BLaER1 (cell line): Measurements from ENCODE around the gene NDUFA8.

ENCODE experiments used
- H3K27ac ChIP-seq: shearing (Covaris generic); formaldehyde crosslinking; 2 replicates; pipeline ENCODE4 v1.8.1; 2022
- H3K27me3 ChIP-seq: shearing (Covaris generic); formaldehyde crosslinking; 2 replicates; pipeline ENCODE4 v1.8.1; 2022
- H3K36me3 ChIP-seq: shearing (Covaris generic); formaldehyde crosslinking; 2 replicates; pipeline ENCODE4 v1.8.1; 2022
- H3K4me1 ChIP-seq: shearing (Covaris generic); formaldehyde crosslinking; 2 replicates; pipeline ENCODE4 v1.8.1; 2022
- H3K4me2 ChIP-seq: shearing (Covaris generic); formaldehyde crosslinking; 2 replicates; pipeline ENCODE4 v1.8.1; 2022
- H3K4me3 ChIP-seq: shearing (Covaris generic); formaldehyde crosslinking; 2 replicates; pipeline ENCODE4 v1.8.1; 2022
- H3K9ac ChIP-seq: shearing (Covaris generic); formaldehyde crosslinking; 2 replicates; pipeline ENCODE4 v1.8.1; 2022
- H3K9me3 ChIP-seq: shearing (Covaris generic); formaldehyde crosslinking; 2 replicates; pipeline ENCODE4 v1.8.1; 2022
- H4K20me1 ChIP-seq: shearing (Covaris generic); formaldehyde crosslinking; 2 replicates; pipeline ENCODE4 v1.8.1; 2022
- Cebpa-rat ChIP-seq: shearing (Covaris generic); IDR thresholded peaks from 2 replicates; pipeline ENCODE4 v1.8.1; 2022

Gene NDUFA8

DNA sequence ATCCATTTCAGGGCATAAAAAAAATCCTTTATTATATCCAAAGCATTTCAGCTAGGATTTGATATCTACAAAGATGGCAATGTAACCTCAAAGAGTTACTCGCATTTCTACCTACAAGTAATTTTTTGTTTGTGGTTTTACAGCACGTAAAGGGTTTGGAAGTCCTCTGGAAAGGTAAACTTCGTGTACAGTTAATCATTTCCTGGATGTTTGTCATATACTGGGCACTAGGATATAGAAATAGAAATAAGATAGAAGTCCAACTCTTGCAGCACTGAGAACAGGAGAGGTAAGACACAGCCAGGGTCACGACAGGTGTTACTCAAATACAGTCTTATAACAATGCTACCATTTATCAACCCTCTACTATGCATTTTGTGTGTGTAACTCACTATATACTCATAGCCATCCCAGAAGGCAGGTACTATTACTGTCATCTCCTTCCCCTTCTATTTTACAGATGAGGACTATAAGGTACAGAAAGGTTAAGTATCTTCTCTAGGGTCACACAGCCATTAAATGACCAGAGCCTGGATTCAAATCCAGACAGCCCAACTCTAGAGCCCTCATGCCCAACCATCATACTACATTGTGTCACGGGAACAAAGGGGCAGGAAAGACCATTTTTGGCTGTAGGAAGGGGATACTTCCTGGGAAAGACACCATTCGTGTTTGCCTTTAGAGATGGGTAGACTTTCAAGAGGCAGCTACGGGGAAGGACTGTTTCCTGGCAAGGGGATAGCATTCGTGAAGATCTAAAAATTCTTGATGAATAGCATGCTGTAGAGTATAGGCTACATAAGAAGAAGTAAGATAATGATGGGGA is 19.0 kb downstream of the NDUFA8 start:
- no peak for TF ChIP-seq Cebpa-rat
- no peaks in the 10 kb centered on the region for H3K27me3 ChIP-seq
- H3K9me3 ChIP-seq = no peaks in the 10 kb centered on the region
- peaks cover 14% of the 10 kb centered on the region for H4K20me1 ChIP-seq
- peaks cover 46% of the 10 kb centered on the region for H3K36me3 ChIP-seq
- H3K4me3 ChIP-seq = no peak overlapping the region
- H3K4me1 ChIP-seq = no peaks in the 10 kb centered on the region
- no peak overlapping the region for H3K27ac ChIP-seq
- no peak overlapping the region for H3K4me2 ChIP-seq
- H3K9ac ChIP-seq = no peak overlapping the region

DNA sequence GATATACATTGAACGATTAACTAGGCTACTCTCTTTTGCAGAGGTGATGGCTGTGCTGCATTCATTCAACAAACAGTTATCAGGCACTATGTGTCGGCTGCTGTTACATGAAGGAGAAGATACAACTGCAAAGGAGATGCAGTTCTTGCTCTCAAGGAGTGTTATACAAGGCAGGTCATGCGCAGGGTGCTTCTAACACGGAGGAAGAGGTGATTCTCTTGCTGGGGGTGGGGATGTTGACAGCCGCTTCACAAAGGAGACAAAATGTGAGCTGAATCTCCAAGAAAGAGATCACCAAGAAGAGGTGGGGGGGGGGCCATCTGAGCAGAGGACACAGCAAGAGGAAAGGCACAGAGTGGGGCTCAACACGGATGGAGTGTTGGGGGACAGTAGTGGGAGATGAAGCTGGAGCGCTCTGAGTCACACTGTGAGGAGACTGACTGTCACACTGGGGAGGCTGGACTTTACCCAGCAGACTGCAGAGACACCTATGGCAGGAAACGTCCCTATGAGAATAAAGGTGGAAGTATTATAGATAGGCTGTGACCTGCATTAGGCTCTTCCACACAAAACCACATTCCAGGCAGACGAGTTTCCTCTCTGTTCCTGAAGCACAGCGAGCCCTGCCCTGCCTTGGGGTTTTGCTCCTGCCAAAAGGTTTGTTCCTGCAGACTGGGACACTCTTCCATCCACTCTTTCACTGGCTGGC is 20.9 kb downstream of the NDUFA8 start:
- H3K27ac ChIP-seq = no peak overlapping the region
- no peaks in the 10 kb centered on the region for H4K20me1 ChIP-seq
- no peaks in the 10 kb centered on the region for H3K9me3 ChIP-seq
- TF ChIP-seq Cebpa-rat = no peak
- no peaks in the 10 kb centered on the region for H3K27me3 ChIP-seq
- H3K4me2 ChIP-seq = no peak overlapping the region
- no peak overlapping the region for H3K4me3 ChIP-seq
- no peak overlapping the region for H3K9ac ChIP-seq
- no peaks in the 10 kb centered on the region for H3K4me1 ChIP-seq
- peaks cover 27% of the 10 kb centered on the region for H3K36me3 ChIP-seq

DNA sequence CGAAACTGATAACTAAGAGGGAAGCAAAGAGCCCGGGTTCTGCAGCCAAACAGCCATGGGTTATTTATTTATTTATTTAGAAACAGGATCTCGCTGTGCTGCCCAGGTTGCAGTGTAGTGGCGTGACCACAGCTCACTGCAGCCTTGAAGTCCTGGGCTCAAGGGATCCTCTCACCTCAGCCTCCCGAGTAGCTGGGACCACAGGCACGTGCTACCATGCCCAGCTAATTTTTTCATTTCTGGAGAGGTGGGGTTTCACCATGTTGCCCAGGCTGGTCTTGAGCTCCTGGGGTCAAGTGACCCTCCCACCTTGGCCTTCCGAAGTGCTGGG is 24.1 kb downstream of the NDUFA8 start:
- peaks cover 7% of the 10 kb centered on the region; the same call in 1 of the 2 replicates for H3K27me3 ChIP-seq
- H3K9me3 ChIP-seq = no peaks in the 10 kb centered on the region
- H3K9ac ChIP-seq = no peak overlapping the region
- TF ChIP-seq Cebpa-rat = no peak
- H3K27ac ChIP-seq = no peak overlapping the region
- H3K36me3 ChIP-seq = no peaks in the 10 kb centered on the region
- H3K4me1 ChIP-seq = no peaks in the 10 kb centered on the region
- H3K4me2 ChIP-seq = no peak overlapping the region
- no peaks in the 10 kb centered on the region for H4K20me1 ChIP-seq
- H3K4me3 ChIP-seq = no peak overlapping the region

DNA sequence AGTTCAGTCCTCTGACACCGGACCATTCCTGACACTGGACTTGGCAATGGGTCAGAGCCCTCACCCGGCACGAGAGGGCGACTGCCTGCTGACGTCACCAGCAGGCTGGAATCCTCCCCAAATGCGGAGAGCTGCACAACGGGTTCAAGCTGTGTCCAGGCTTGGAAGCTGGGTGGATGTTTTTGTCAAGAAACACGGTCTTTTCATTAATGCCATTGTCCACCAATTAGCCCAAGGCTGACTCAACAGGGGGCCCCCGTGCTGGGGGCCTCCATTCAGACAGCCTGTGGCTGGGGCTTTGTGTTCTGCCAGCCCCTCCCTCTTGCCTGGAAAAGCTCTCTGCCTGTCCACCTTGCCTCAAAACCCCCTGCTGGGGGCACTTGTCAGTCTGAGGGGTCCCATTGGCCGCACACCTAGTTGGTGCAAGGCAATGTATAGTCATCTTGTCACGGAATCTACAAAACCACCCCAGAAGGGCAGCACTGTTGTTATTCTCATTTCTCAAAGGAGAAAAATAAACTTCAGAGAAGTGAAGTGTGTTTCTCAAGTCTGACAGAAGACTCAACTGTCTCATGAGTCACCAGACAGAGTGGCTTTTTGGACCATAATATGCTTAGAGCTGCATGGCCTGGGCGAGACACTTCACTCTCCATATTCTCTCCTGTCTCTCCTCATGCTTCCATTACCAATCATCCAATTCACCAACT is 24.6 kb downstream of the NDUFA8 start:
- Histone ChIP-seq H4K20me1 (no peaks in the 10 kb centered on the region), H3K36me3 (no peaks in the 10 kb centered on the region), H3K9ac (no peak overlapping the region), H3K9me3 (no peaks in the 10 kb centered on the region), H3K4me3 (no peak overlapping the region), H3K27ac (no peak overlapping the region), H3K4me1 (no peaks in the 10 kb centered on the region), H3K27me3 (peaks cover 7% of the 10 kb centered on the region; the same call in 1 of the 2 replicates), H3K4me2 (no peak overlapping the region)
- TF ChIP-seq Cebpa-rat = no peak

DNA sequence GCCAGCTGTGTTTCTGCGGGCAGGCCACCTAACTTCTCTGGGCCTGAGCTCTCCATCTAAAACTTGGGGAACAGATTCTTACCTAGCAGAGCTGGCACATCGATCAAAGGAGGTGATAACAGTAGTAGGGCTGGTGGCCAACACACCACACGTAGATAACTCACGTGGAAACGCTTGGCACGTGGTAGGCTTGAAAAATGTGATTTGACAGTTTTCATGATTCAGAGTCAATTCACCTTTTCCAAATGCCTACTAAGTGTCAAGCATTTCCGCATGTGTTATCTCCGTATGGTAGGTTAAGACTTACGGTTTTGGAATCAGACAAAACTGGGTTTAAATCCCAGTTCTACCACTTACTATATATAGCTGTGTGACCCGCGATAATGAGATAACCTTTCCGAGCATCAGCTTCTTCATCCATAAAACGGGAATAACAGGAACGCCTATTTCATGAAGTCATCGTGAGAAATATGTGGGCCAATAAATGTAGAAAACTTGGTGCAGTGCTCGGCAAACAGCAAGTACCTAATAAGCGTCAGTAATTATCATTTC is 25.5 kb downstream of the NDUFA8 start:
- Histone ChIP-seq H3K4me1 (no peaks in the 10 kb centered on the region), H3K4me2 (no peak overlapping the region), H3K27me3 (peaks cover 7% of the 10 kb centered on the region; the same call in 1 of the 2 replicates), H3K4me3 (no peak overlapping the region), H3K9me3 (no peaks in the 10 kb centered on the region), H4K20me1 (no peaks in the 10 kb centered on the region), H3K36me3 (no peaks in the 10 kb centered on the region), H3K9ac (no peak overlapping the region), H3K27ac (no peak overlapping the region)
- no peak for TF ChIP-seq Cebpa-rat

DNA sequence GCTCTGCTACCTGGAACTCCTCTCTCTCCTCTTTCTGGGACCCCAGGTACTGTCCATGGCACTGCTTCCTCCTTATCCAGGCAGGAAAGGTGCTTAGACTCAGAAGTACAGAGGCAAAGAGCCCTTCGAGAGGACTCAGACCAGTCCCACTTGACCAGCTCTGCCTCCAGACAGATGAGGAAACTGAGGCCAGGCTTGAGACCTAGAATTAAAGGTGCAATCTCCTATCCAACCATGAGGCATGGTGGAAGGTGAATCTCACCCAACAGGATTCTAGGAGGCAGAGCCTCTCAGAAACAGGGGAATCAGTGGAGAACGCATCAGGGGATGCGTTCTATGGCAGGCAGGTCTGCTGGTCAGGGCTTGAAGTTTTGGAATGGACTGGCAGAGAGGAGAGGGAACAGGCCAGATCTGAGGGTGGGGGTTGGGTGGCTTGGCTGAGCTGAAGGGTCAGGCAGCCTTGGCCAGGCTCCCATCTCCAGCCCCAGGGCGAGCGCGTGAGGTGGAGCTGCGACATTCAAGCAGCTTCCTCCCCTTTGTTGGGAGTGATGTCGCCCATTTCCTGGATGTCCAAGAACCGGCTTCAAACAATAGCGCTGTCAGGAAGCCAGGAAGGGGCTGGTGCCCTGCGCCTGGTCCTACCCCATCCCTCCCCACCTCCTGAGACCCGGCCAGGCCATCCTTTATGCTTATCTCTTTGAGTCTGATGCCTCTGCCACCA is 26.2 kb downstream of the NDUFA8 start:
- no peak overlapping the region for H3K4me2 ChIP-seq
- no peaks in the 10 kb centered on the region for H3K4me1 ChIP-seq
- H3K9me3 ChIP-seq = no peaks in the 10 kb centered on the region
- no peak overlapping the region for H3K4me3 ChIP-seq
- no peaks in the 10 kb centered on the region for H4K20me1 ChIP-seq
- H3K36me3 ChIP-seq = no peaks in the 10 kb centered on the region
- no peak overlapping the region for H3K27ac ChIP-seq
- TF ChIP-seq Cebpa-rat = no peak
- H3K9ac ChIP-seq = no peak overlapping the region
- peaks cover 7% of the 10 kb centered on the region; the same call in 1 of the 2 replicates for H3K27me3 ChIP-seq

DNA sequence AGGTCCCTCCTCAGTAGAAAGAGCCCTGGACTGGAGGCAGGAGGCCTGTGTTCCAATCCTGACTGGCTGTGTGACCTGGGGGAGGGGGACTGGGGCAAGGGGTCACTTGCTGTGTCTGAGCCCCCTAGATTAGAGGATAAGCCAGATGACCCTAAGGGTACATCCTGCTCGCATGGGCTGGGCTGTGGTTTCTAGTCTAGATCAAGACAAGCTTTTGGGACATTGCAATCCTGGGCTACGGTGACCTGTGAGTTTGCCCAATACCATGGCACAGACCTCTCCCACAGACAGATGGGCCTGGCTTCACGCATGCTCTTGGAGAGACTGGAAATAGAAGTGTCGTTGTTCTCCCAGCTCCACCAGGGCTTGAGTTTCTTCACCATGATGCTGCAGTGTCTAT is 27.0 kb downstream of the NDUFA8 start:
- Histone ChIP-seq H4K20me1 (no peaks in the 10 kb centered on the region), H3K9me3 (no peaks in the 10 kb centered on the region), H3K27ac (no peak overlapping the region), H3K27me3 (peaks cover 13% of the 10 kb centered on the region), H3K4me3 (no peak overlapping the region), H3K36me3 (no peaks in the 10 kb centered on the region), H3K9ac (no peak overlapping the region), H3K4me1 (no peaks in the 10 kb centered on the region), H3K4me2 (no peak overlapping the region)
- no peak for TF ChIP-seq Cebpa-rat

DNA sequence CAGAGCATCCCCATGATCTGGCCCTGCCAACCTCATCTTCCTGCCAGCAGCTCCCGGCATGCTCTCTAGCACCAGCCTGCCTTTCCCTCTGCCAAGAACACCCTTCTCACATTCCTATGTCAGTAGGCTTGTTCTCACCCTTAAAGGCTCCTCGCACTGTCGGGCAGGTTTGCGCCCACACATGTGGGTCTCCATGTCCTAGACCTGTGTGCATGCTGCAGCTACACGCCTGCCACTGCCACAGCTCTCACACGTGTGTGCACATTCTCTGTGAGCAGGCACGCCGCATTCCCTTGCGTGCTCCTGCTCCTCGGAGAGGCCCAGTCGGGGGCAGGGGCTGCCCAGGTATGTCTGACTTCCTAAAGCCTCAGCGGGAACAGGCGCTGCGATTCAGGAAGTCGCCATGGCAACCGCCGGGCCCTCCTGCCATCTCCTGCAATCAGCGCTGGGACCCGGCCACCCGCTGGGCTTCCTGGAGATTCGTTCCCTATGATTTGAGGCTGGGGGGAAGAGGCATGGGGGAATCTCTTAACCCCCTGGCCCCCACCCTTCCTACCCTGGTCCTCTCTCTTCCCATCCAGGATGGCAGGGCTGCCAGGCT is 28.1 kb downstream of the NDUFA8 start:
- Histone ChIP-seq H3K4me3 (no peak overlapping the region), H3K27me3 (peaks cover 23% of the 10 kb centered on the region)
- TF ChIP-seq Cebpa-rat = no peak

DNA sequence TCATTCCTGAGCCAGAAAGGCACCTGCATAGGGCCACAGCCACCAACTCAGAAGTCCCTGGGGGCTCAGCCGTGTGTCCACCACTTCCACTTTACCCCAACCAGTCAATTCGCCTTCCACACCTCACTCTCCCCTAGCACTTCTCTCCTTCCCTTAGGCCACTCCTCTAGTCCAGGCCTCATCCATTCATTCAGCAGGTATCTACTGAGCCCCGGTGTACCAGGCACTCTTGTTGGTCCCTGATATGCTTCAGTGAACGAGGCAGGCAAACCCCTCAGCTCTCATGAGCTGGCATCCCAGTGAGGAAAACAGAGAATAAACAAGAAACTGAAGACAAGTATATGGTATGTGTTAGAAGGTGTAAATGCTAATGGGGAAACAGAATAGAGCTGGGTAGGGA is 28.7 kb downstream of the NDUFA8 start:
- no peaks in the 10 kb centered on the region for H3K4me1 ChIP-seq
- H3K27me3 ChIP-seq = peaks cover 30% of the 10 kb centered on the region
- TF ChIP-seq Cebpa-rat = no peak
- no peak overlapping the region for H3K9ac ChIP-seq
- no peak overlapping the region for H3K4me2 ChIP-seq
- H3K9me3 ChIP-seq = no peaks in the 10 kb centered on the region
- no peak overlapping the region for H3K4me3 ChIP-seq
- H3K36me3 ChIP-seq = no peaks in the 10 kb centered on the region
- no peaks in the 10 kb centered on the region for H4K20me1 ChIP-seq
- no peak overlapping the region for H3K27ac ChIP-seq

More for the DNA sequence above, 28.1 kb downstream of the NDUFA8 start:
- Histone ChIP-seq H3K4me2 (no peak overlapping the region), H3K9ac (no peak overlapping the region), H4K20me1 (no peaks in the 10 kb centered on the region), H3K9me3 (no peaks in the 10 kb centered on the region), H3K27ac (no peak overlapping the region), H3K36me3 (no peaks in the 10 kb centered on the region), H3K4me1 (no peaks in the 10 kb centered on the region)
